ENCODE results near the gene CD300A.

CD300A gene

GRCh38 chr17:74522381-74523105, 56.1 kb downstream of the CD300A start:
- no peaks in the 10 kb centered on the region for H3K36me3 ChIP-seq
- TF ChIP-seq CTCF (IDR thresholded peaks at IDR 0.05; ENCODE audit: low read depth, low read length): no peak
- no peak overlapping the region for H3K4me3 ChIP-seq (ENCODE audit: low read depth, low read length)

GRCh38 chr17:74523308-74523707, 56.9 kb downstream of the CD300A start:
- peaks cover 100% of the 10 kb centered on the region for H3K27me3 ChIP-seq (ENCODE audit: insufficient read depth, low read depth, severe bottlenecking)
- TF ChIP-seq CTCF (IDR thresholded peaks at IDR 0.05; ENCODE audit: low read depth, low read length): no peak
- no peak for DNase-seq

More at GRCh38 chr17:74522381-74523105, 56.1 kb downstream of the CD300A start:
- Histone ChIP-seq H3K9me3 (ENCODE audit: severe bottlenecking) (peaks cover 37% of the 10 kb centered on the region), H3K27me3 (ENCODE audit: insufficient read depth, low read depth, severe bottlenecking) (peaks cover 99% of the 10 kb centered on the region), H3K27ac (no peak overlapping the region)
- no peak for DNase-seq

GRCh38 chr17:74524653-74525464, 58.4 kb downstream of the CD300A start:
- Histone ChIP-seq H3K4me3 (ENCODE audit: low read depth, low read length) (no peak overlapping the region), H3K9me3 (ENCODE audit: severe bottlenecking) (peaks cover 32% of the 10 kb centered on the region), H3K27me3 (ENCODE audit: insufficient read depth, low read depth, severe bottlenecking) (peaks cover 100% of the 10 kb centered on the region), H3K27ac (no peak overlapping the region), H3K36me3 (no peaks in the 10 kb centered on the region)
- DNase-seq: no peak
- no peak for TF ChIP-seq CTCF (IDR thresholded peaks at IDR 0.05; ENCODE audit: low read depth, low read length)

More at GRCh38 chr17:74523308-74523707, 56.9 kb downstream of the CD300A start:
- Histone ChIP-seq H3K36me3 (no peaks in the 10 kb centered on the region), H3K27ac (no peak overlapping the region), H3K9me3 (ENCODE audit: severe bottlenecking) (peaks cover 41% of the 10 kb centered on the region), H3K4me3 (ENCODE audit: low read depth, low read length) (no peak overlapping the region)

GRCh38 chr17:74525465-74525725, 59.0 kb downstream of the CD300A start:
- H3K36me3 ChIP-seq: no peaks in the 10 kb centered on the region
- peaks cover 32% of the 10 kb centered on the region for H3K9me3 ChIP-seq (ENCODE audit: severe bottlenecking)
- H3K27ac ChIP-seq: no peak overlapping the region
- no peak overlapping the region for H3K4me3 ChIP-seq (ENCODE audit: low read depth, low read length)
- TF ChIP-seq CTCF (IDR thresholded peaks at IDR 0.05; ENCODE audit: low read depth, low read length): no peak
- peaks cover 100% of the 10 kb centered on the region for H3K27me3 ChIP-seq (ENCODE audit: insufficient read depth, low read depth, severe bottlenecking)
- no peak for DNase-seq

- DNase-seq: no peak
- no peaks in the 10 kb centered on the region for H3K36me3 ChIP-seq
- peaks cover 100% of the 10 kb centered on the region for H3K27me3 ChIP-seq (ENCODE audit: insufficient read depth, low read depth, severe bottlenecking)
- H3K9me3 ChIP-seq (ENCODE audit: severe bottlenecking): peaks cover 29% of the 10 kb centered on the region
- no peak overlapping the region for H3K4me3 ChIP-seq (ENCODE audit: low read depth, low read length)
- TF ChIP-seq CTCF (IDR thresholded peaks at IDR 0.05; ENCODE audit: low read depth, low read length): no peak
- no peak overlapping the region for H3K27ac ChIP-seq
Observed at GRCh38 chr17:74525781-74526288, 59.4 kb downstream of the CD300A start.
